Measurements from ENCODE around the gene SLC22A15.
"Not testable (repeated sequence)": the region's sequence is repeated elsewhere in the genome, so short reads cannot be mapped to it uniquely, and the experiment has no call there.

Gene SLC22A15

GRCh38 chr1:115952547-115952946 is 23.8 kb upstream of the SLC22A15 start:
- Histone ChIP-seq H3K4me3 (no peak overlapping the region), H3K27ac (no peak overlapping the region), H3K9me3 (ENCODE audit: low read depth, low read length) (no peaks in the 10 kb centered on the region), H3K36me3 (ENCODE audit: insufficient read depth, low read length) (no peaks in the 10 kb centered on the region), H3K9ac (ENCODE audit: insufficient read length) (no peak overlapping the region)
- DNase-seq (ENCODE audit: low read depth, low spot score): no peak
- TF ChIP-seq POLR2AphosphoS5 (IDR thresholded peaks at IDR 0.05; ENCODE audit: borderline replicate concordance, low read depth, low read length) (no peak), FOXP2 (optimal IDR thresholded peaks at IDR 0.05; ENCODE audit: control extremely low read depth, extremely low read length, insufficient read depth) (no peak), EZH2 (IDR thresholded peaks at IDR 0.05) (no peak)

- TF ChIP-seq FOXP2 (optimal IDR thresholded peaks at IDR 0.05; ENCODE audit: control extremely low read depth, extremely low read length, insufficient read depth): no peak
- no peak for TF ChIP-seq POLR2AphosphoS5 (IDR thresholded peaks at IDR 0.05; ENCODE audit: borderline replicate concordance, low read depth, low read length)
- TF ChIP-seq EZH2 (IDR thresholded peaks at IDR 0.05): no peak
- H3K9me3 ChIP-seq (ENCODE audit: low read depth, low read length): no peaks in the 10 kb centered on the region
- DNase-seq (ENCODE audit: low read depth, low spot score): no peak
- H3K27ac ChIP-seq: no peak overlapping the region
- no peak overlapping the region for H3K9ac ChIP-seq (ENCODE audit: insufficient read length)
- no peak overlapping the region for H3K4me3 ChIP-seq
- H3K36me3 ChIP-seq (ENCODE audit: insufficient read depth, low read length): no peaks in the 10 kb centered on the region
Observed at GRCh38 chr1:115953180-115953579, 23.1 kb upstream of the SLC22A15 start.

DNA sequence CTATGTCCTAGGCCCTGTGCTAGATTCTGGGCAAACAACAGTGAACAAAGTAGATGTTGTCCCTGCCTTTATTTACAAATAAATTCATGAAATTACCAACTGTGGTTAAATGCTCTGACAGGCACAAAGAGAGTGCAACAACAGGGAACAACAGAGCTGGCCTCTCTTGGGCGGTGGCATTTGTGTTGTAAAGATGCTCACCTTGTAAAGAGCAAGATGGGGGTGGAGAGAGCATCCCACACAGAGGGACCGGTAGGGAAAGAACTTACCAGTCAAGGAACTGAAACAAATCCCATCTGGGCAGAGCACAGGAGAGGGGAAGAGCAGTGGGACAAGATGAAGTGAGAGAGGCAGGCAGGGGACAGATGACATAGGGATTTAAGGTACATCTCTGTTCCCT is 21.6 kb upstream of the SLC22A15 start:
- Histone ChIP-seq H3K9me3 (ENCODE audit: low read depth, low read length) (no peaks in the 10 kb centered on the region), H3K27ac (no peak overlapping the region), H3K9ac (ENCODE audit: insufficient read length) (no peak overlapping the region), H3K4me3 (no peak overlapping the region), H3K36me3 (ENCODE audit: insufficient read depth, low read length) (no peaks in the 10 kb centered on the region)
- TF ChIP-seq FOXP2 (optimal IDR thresholded peaks at IDR 0.05; ENCODE audit: control extremely low read depth, extremely low read length, insufficient read depth) (no peak), EZH2 (IDR thresholded peaks at IDR 0.05) (no peak), POLR2AphosphoS5 (IDR thresholded peaks at IDR 0.05; ENCODE audit: borderline replicate concordance, low read depth, low read length) (no peak)
- DNase-seq (ENCODE audit: low read depth, low spot score): no peak

DNA sequence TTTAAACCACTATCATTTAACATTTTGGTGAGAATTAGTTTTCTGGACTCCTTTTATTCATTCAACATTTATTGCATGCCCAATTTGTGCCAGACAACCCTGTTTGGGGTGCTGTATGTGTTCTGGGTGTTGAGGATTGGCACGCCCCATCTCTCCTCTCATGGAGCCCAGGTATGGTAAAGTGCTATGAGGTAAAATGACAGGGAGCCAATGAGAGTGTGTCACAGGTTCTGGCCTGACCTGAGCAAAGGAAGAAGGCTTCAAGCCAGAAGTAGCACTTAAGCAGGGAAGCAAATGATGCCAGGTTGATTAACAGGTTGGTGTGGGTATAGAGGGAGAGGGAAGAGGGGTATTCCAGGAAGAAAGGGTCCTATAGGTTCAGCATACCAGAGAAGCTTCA is 21.1 kb upstream of the SLC22A15 start:
- Histone ChIP-seq H3K9ac (ENCODE audit: insufficient read length) (no peak overlapping the region), H3K4me3 (no peak overlapping the region)
- TF ChIP-seq EZH2 (IDR thresholded peaks at IDR 0.05) (no peak), FOXP2 (optimal IDR thresholded peaks at IDR 0.05; ENCODE audit: control extremely low read depth, extremely low read length, insufficient read depth) (no peak), POLR2AphosphoS5 (IDR thresholded peaks at IDR 0.05; ENCODE audit: borderline replicate concordance, low read depth, low read length) (no peak)

GRCh38 chr1:115958866-115959265 is 17.4 kb upstream of the SLC22A15 start:
- no peak overlapping the region for H3K27ac ChIP-seq
- H3K9ac ChIP-seq (ENCODE audit: insufficient read length): no peak overlapping the region
- H3K9me3 ChIP-seq (ENCODE audit: low read depth, low read length): no peaks in the 10 kb centered on the region
- H3K36me3 ChIP-seq (ENCODE audit: insufficient read depth, low read length): no peaks in the 10 kb centered on the region
- DNase-seq (ENCODE audit: low read depth, low spot score): no peak
- H3K4me3 ChIP-seq: no peak overlapping the region
- TF ChIP-seq FOXP2 (optimal IDR thresholded peaks at IDR 0.05; ENCODE audit: control extremely low read depth, extremely low read length, insufficient read depth): no peak
- TF ChIP-seq POLR2AphosphoS5 (IDR thresholded peaks at IDR 0.05; ENCODE audit: borderline replicate concordance, low read depth, low read length): no peak
- TF ChIP-seq EZH2 (IDR thresholded peaks at IDR 0.05): no peak

More for the DNA sequence above, 21.1 kb upstream of the SLC22A15 start:
- H3K36me3 ChIP-seq (ENCODE audit: insufficient read depth, low read length): no peaks in the 10 kb centered on the region
- H3K27ac ChIP-seq: no peak overlapping the region
- H3K9me3 ChIP-seq (ENCODE audit: low read depth, low read length): no peaks in the 10 kb centered on the region
- DNase-seq (ENCODE audit: low read depth, low spot score): no peak

GRCh38 chr1:115969509-115969908 is 6.8 kb upstream of the SLC22A15 start:
- no peak for DNase-seq (ENCODE audit: low read depth, low spot score)
- no peaks in the 10 kb centered on the region for H3K9me3 ChIP-seq (ENCODE audit: low read depth, low read length)
- H3K27ac ChIP-seq: no peak overlapping the region
- H3K36me3 ChIP-seq (ENCODE audit: insufficient read depth, low read length): no peaks in the 10 kb centered on the region
- no peak overlapping the region for H3K9ac ChIP-seq (ENCODE audit: insufficient read length)
- no peak overlapping the region for H3K4me3 ChIP-seq
- no peak for TF ChIP-seq FOXP2 (optimal IDR thresholded peaks at IDR 0.05; ENCODE audit: control extremely low read depth, extremely low read length, insufficient read depth)
- TF ChIP-seq EZH2 (IDR thresholded peaks at IDR 0.05): no peak
- TF ChIP-seq POLR2AphosphoS5 (IDR thresholded peaks at IDR 0.05; ENCODE audit: borderline replicate concordance, low read depth, low read length): no peak

- not testable (repeated sequence) for H3K27ac ChIP-seq; DNase-seq (ENCODE audit: low read depth, low spot score); H3K9ac ChIP-seq (ENCODE audit: insufficient read length); H3K36me3 ChIP-seq (ENCODE audit: insufficient read depth, low read length); H3K9me3 ChIP-seq (ENCODE audit: low read depth, low read length); H3K4me3 ChIP-seq
Observed at GRCh38 chr1:115971778-115972177, 4.5 kb upstream of the SLC22A15 start.

DNA sequence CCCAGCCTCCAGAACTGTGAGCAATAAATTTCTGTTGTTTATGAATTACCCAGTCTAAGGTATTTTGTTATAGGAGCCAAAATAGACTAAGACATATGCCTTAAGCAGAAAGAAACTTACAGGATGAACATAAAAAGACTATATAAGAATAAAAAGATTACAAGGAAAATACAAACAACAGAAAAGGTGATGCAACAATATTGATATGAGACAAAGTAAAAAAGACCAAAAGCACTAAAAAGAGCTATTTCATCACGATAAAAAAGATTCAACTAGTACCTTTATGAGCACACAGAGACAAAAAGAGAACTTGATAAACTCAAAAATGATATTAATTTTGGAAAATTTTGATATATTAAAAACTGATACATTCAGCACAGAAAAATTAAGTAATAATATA is 3.2 kb upstream of the SLC22A15 start:
- no peak overlapping the region for H3K9ac ChIP-seq (ENCODE audit: insufficient read length)
- H3K36me3 ChIP-seq (ENCODE audit: insufficient read depth, low read length): no peaks in the 10 kb centered on the region

DNA sequence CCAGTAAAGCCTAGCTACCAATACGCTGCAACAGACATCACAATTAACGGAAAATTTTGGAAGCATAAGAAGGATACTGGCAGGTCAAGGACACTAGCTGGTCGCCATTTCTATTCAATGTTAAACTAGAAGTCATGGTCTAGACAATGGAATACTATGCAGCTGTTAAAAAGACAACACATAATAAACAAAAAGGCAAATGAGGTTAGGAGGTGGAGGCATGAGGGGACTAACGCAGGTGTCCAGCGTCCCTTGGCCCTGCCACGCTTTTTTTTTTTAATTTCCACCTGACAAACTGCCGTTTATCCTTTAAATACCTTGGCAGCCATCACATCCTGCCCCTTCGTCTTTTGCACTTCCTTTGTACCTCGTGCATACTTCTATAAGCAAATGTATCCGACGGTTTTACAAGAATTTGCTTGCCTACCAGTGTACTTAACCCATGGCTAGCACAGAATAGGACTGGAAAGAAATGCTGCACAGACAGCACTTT is 698 bp upstream of the SLC22A15 start:
- Histone ChIP-seq H3K4me3 (no peak overlapping the region), H3K27ac (no peak overlapping the region), H3K9ac (ENCODE audit: insufficient read length) (no peak overlapping the region), H3K9me3 (ENCODE audit: low read depth, low read length) (no peaks in the 10 kb centered on the region), H3K36me3 (ENCODE audit: insufficient read depth, low read length) (no peaks in the 10 kb centered on the region)
- TF ChIP-seq EZH2 (IDR thresholded peaks at IDR 0.05): no peak
- TF ChIP-seq FOXP2 (optimal IDR thresholded peaks at IDR 0.05; ENCODE audit: control extremely low read depth, extremely low read length, insufficient read depth): no peak
- no peak for TF ChIP-seq POLR2AphosphoS5 (IDR thresholded peaks at IDR 0.05; ENCODE audit: borderline replicate concordance, low read depth, low read length)
- no peak for DNase-seq (ENCODE audit: low read depth, low spot score)

More for the DNA sequence above, 3.2 kb upstream of the SLC22A15 start:
- Histone ChIP-seq H3K9me3 (ENCODE audit: low read depth, low read length) (no peaks in the 10 kb centered on the region), H3K27ac (no peak overlapping the region), H3K4me3 (no peak overlapping the region)
- TF ChIP-seq FOXP2 (optimal IDR thresholded peaks at IDR 0.05; ENCODE audit: control extremely low read depth, extremely low read length, insufficient read depth): no peak
- no peak for TF ChIP-seq EZH2 (IDR thresholded peaks at IDR 0.05)
- TF ChIP-seq POLR2AphosphoS5 (IDR thresholded peaks at IDR 0.05; ENCODE audit: borderline replicate concordance, low read depth, low read length): no peak
- no peak for DNase-seq (ENCODE audit: low read depth, low spot score)
